Fibroblast of gingiva (primary cell): Measurements from ENCODE around the gene RERG.
"Not testable (repeated sequence)": the region's sequence is repeated elsewhere in the genome, so short reads cannot be mapped to it uniquely, and the experiment has no call there.

Experiments used
- DNase-seq: peaks from one replicate; pipeline ENCODE4 v3.0.0-alpha.2; 2011; ENCODE audit warnings: low read depth

RERG gene

DNA sequence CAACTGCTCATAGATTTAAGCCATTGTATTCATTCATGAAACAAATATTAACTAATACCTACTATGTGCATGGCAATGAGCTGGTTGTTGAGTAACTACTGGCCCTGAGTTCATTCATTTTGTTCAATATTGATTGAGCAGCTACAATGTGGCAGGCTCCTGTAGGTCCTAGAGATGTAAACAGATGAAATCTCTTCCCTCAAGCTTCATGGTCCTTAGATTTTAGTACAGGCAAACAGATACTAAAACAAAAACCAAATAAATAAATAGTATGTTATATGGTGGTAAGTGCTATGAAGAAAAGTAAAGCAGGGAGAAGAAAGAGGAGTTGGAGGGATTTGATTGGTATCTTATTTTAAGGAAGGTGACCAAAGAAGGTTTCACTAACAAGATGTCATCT is 77.8 kb downstream of the RERG start:
- no peak for DNase-seq

DNA sequence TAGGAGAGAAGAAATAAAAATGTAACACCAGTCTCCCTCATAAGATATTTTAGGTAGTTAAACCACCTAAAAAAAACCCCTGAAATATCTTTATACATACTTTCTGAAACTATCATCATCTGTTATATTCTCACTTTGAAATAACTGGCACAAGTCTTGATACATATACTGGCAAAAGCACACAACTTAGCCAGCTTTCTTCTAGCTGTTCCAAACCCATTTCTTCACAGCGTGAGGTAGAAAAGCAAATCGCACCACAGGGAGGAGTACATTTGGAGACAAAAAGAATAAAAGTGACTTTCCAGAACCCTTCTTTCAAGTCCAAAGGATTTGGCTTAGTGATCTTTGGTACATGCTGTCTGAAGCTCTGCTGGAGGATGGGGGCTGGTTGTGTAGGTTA is 78.5 kb downstream of the RERG start:
- DNase-seq = no peak

DNA sequence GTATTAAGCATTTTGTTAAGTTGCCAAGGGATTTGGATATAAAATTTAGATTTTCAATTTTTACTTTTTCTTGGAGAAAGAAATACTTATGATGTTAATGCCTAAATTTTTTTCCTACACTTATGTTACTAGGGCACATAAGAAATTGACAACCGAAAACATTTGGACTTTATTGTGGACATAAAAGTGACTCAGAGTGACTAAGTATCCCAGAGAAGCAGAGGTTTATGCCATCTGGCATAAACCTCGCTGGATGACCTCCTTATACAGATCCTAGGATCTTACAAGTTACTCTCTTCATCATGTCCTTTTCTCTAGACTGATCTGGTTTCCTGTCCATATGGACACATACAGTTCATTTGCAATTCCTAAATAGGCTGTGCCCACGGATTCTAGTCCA is 89.8 kb downstream of the RERG start:
- peak; percentile 78 for DNase-seq

DNA sequence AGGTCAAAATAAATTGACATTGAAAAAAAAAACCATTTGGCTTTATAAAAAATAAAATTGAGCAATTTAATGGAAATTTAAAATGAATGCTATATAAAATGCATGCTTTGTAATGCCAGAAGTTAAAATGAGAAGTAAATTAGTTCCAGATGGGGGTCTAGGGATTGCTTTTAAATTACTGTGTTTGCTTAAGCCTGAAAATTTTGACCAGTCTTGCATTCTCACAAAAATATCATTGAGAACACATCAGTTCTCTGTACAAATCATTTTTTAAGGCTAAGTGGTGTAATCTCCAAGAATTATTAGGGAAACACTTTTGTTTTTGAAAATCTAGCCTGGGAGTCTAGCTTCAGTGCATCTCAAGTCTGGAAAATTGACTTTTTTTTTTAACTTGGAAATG is 90.7 kb downstream of the RERG start:
- DNase-seq = peak; percentile 53

DNA sequence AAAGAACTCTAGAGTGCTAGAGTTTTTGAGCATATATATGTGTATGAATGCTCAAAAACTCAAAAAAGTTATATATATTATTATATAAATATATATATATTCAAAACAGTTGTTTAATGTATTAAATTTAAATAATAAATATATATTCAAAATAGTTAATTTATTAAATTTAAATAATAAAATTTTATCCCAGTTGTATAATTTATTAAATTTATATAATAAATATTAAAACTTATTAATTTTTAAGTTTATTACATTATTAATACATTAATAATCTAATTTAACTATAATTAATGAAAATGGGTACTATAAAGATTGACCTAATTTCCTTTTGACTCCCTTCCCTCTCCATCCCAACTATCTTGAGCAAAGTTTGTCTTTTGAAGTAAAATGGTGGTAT is 97.8 kb downstream of the RERG start:
- no peak for DNase-seq

DNA sequence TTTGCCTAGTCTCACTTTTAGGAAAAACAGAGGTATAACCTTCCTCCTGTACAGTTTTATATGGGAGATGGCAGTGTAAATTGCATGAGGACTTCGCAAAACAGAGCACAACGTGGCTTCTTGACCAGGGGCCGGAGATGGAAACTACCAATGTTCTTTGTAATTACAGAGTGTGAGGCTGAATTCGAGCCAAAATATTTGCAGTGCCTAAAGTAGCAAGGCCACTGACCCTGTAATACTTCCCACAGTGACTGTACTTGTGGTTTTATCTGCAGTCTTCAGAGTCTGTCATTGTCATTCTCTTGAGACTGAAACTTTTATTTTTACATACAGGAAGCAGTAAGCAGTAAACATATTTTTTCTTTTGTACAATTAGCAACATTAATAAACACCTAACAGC is 98.9 kb downstream of the RERG start:
- no peak for DNase-seq

DNA sequence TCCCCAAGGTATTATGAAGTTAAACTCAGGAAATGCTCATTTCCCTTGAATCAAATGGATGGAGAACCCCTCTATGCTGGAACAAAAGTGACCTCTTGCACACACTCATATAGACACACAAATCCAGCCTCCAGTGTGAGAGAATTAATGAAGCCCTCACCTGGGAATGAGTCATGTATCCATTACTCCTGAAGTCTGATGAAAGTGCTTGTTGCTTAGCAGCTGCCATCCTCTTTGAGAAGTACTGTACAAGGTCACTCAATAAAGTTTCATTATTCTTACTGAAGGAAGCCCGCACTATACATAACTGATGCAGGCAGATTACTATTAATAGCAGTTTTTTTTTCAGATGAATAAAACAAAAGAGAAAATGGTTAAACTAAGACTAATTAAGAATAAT is 102.3 kb downstream of the RERG start:
- no peak for DNase-seq

DNA sequence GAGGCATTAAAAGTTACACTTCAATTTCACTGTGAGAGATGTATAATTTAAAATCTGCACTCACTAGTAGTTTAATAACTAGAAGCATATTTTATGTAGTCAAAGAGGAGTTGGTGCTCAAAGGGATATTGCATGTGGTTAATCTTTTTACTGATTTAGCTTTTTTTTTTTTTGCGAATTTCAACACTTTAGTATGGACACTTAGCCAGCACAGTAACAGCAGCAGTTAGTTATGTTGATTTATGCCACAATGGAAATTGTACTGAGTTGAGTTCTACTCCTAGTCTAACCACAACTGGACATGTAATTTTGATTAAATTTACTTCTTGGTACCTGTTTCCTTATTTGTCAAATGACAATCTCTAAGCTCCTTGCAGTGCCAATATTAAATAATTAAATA is 104.2 kb downstream of the RERG start:
- DNase-seq = no peak

DNA sequence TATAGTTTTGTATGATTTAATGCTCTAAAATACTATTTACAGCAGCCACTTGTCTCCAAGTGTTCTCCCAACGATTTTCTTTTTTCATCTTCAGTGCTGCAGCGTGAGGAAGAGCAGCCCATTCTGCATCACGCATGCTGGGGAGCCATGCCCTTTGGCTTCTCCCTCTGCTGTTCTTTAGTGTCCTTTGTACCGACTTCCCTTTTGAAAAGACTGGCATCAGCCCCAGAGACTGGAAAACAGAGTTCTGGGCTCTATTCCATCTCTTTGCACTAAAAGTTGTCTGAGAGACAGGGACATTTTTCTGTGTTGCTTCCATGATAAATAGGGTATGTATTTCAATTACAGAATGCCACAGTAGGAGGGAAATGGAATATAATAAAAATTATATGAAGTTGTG is 105.1 kb downstream of the RERG start:
- DNase-seq = peak; percentile 21

DNA sequence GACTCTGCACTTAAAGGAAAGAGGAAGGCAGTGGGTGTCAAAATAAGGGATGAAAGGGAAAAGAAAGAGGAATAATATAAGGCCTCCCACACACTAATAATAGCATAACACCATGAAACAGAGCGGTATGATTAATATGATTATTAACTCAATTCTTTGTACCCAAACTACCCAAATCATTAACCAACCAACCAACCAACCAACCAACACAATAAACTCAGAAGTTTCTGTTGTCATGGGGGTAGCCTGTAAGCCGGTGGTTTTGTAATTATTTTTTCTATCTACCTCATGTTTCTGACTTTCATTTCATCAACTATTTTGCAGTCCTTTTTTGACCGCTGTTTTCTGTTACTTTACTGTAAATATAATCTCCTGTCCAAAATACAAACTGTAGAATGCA is 105.8 kb downstream of the RERG start:
- no peak for DNase-seq

DNA sequence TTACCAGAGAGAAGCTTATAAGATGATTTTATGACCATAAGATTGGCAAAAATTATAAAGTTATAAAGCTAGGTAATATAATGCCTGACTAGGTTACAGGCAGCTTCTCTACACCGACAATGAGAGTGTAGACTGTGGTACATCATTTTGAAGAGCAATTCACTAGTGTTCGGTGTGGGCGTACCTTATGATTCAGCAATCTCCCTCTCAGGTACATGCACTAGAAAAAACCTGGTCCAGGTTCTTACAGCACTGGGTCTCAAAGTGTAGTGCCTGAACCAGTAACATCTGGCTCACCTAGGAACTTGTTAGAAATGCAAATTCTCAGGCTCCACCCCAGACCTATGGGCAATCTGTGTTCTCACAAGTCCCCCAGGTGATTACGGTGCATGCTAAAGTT is 106.7 kb downstream of the RERG start:
- DNase-seq = no peak

DNA sequence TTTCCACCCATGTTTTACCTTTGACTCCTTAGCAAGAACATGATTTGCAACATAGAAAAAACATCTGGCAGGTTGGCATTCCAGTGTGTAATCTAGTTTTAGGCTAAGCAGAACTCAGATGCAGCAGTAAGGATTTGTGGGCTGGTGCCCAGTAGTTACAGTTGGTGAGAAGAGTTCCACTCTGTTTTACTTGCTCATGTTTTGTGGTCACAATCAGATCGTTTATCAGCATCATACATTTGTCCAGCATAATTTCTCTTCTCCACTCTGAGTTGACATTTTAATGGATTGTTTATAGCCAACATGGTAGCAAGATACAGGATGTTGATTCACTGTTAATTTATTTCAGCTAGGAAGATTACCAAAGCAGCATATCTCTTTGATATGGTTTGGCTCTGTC is 128.4 kb downstream of the RERG start:
- DNase-seq = no peak

DNA sequence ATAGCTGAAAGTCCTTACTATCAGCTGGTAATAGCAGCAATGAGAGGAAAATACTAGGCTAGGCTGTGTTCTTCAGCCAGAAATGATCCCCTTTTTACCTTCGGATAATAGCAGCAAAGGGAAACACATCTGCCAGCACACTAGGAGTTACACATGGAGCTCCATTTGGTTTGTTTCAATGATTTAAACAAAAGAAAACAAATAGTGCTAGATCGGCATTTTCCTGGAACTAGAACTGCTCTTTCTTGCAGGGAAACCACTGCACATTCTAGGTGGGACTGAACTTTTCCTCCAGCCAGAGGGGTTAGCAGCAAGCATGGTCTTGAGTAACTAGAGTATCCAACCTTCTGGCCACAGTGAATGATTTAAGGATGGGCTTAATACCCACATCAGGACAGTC is 130.8 kb downstream of the RERG start:
- no peak for DNase-seq

DNA sequence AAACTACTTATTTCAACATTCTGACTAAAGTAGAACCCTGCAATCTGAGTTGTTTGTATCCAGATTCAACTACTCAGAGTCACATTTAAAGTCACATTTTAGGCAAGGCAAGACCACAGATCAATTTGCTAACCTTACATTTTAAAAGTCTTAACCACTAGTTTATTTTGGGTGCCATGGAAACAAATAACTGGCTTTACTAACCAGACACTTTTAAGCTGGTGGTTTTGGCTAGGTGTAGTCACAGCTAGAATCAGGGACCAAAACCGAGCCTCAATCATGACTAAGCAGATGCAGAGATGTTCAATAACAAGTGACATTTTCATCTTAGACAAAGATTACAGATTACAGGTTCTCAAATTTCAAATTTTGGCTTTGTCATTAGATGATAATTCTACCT is 133.1 kb downstream of the RERG start:
- no peak for DNase-seq

DNA sequence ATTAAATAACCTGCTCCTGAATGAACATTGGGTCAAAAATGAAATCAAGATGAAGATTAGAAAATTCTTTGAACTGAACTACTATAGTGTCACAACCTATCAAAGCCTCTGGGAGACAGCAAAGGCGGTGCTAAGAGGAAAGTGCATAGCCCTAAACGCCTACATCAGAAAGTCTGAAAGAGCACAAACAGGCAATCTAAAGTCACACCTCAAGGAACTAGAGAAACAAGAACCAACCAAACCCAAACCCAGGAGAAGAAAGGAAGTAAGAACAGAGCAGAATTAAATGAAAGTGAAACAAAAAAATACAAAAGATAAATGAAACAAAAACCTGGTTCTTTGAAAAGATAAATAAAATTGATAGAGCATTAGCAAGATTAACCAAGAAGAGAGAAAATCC is 143.5 kb downstream of the RERG start:
- DNase-seq = not testable (repeated sequence)

DNA sequence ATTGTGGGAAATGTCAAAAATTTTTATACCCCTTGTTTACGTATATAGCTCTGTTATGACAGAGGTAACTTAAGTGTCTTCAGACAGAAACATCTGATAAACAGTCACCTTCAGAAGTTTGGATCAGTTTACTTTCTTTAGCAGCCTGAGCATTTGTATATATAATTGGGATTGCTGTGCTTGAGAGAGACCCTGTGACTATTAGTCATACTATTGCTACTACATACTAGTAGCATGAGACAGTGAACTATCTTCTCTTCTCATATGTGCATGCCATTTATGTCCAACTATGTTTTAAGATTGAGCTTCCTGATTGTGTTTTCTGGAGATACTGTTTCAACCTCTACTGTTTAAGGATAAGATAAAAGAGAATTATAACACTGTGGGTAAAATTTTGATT is 146.9 kb downstream of the RERG start:
- no peak for DNase-seq

DNA sequence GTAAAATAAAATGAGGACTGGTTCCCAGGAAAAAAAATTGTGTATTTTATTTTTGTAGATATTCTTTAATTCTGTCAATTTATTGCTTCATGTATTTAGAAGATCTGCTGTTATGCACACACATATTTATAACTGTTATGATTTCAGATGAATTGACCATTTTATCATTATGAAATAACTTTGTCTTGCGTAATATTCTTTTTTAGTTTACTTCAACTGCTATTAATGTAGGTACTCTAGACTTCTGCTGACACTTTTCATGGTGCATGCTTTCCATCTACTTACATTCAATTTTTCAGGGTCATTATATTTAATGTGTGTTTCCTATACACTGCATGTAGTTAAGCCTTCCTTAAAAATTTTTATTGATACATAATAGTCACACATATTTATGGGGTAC is 162.1 kb downstream of the RERG start:
- DNase-seq = no peak
